GM18505 (cell line): ENCODE results near the gene ADAMTS10.

Source experiments
- ATAC-seq: cut with Tn5 transposase; IDR thresholded peaks from one replicate; pipeline ENCODE4 v1.9.1; 2021; ENCODE audit not compliant: unreplicated experiment
- POLR2A ChIP-seq: IDR thresholded peaks from 4 replicates; pipeline ENCODE4 v1.6.1; 2011; ENCODE audit warnings: borderline replicate concordance; ENCODE audit not compliant: insufficient read depth, insufficient read length; ENCODE audit errors: extremely low read depth

ADAMTS10 gene

DNA sequence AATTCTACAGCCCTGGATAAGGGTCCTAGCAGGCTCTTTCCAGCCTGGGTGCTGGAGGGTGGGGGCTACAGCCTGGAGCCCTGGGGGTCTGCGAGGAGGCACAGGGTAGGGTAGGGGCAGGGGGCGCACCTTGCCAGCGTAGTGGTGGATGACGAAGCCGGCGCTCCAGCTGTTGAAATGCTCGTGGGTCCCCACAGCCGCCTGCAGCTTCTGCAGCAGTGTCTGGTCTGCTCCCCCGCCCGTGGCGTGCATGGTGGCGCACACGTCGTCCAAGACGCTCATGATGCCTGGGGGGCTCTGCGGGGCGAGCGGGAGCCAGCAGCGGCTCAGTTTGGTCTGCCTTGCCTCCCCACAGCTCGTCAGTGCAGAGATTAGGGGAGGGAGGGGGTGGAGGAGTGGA lies 66.3 kb downstream of the ADAMTS10 start:
- TF ChIP-seq POLR2A = no peak
- ATAC-seq = no peak

DNA sequence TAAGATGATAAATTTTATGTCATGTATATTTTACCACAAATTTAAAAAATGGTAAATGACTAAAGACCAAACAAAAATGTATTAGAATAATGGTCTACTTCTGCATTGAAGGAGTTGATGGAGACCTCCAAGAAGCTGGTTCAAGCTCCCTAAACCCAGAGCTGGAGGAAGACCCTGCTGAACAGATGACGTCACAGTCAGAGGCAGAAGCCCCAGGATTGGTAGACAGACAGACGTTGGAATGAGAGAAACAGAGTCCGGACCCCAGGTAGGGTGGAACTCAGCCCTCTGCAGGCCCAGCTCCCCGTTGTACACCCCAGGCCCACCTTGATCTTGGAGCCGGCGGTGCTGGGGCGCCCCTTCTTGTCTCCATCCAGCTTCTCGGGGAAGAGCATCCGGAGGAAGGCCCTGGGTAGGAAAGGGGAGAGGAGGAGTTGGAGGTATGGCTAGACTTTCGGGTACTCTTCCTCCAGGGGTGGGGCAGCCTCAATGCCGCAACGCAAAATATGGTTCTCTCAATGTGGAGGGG lies 70.8 kb downstream of the ADAMTS10 start:
- TF ChIP-seq POLR2A = no peak
- ATAC-seq = no peak

DNA sequence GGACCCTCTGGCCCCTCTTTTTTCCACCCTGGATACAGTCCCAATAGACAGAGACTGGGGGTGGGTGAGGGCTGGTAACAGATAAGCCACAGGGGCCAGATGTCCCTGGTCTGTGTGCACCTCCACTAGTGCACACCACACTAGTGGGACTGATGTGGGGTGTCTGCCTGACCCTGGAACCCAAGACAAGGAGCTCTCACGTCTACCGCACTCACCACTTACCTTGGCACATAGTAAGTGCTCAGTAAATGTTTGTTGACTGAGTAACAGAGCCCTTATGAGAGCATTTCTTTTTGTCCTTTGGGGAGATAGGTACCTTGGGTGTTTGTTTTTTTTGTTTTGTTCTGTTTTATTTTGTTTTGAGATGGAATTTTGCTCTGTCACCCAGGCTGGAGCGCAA lies 73.4 kb downstream of the ADAMTS10 start:
- no peak for TF ChIP-seq POLR2A
- ATAC-seq = no peak

DNA sequence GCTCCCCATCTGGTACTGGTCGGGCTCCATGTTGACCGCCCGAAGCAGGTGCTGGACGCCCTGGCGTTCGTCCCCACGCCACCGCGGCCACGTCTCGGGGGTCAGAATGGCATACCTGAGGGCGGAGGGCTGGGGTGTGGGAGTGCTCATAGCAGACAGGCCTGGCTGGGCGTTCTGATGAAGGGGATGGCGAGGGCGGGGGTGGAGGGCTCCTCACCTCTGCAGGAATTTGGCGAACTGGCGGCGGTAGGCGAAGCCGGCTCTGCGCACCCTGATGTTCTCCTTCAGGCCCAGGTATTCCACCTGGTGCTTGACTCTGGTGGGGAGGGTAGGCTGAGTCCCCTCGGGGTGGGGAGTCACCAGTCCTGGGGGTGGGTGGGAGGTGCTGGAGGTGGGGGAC lies 74.2 kb downstream of the ADAMTS10 start:
- no peak for ATAC-seq
- TF ChIP-seq POLR2A = no peak

DNA sequence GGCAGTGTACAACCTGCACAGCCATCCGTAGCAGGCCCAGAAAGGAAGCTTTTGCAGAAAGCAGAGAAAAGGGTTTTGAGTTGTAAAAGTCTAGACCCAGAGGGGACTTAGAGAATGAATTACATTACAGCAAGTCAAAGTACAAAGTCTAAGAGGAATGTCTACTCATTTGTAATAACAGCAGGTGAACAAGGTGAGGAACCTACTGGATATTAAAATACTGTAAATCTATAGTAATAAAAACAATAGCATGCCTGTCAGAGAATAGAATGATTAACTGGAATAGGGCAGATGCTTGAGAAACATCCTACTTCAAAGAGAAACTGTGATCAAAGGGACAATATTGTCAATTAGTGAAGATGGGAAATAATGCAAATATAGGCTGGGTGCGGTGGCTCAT lies 78.3 kb downstream of the ADAMTS10 start:
- ATAC-seq = no peak
- no peak for TF ChIP-seq POLR2A

DNA sequence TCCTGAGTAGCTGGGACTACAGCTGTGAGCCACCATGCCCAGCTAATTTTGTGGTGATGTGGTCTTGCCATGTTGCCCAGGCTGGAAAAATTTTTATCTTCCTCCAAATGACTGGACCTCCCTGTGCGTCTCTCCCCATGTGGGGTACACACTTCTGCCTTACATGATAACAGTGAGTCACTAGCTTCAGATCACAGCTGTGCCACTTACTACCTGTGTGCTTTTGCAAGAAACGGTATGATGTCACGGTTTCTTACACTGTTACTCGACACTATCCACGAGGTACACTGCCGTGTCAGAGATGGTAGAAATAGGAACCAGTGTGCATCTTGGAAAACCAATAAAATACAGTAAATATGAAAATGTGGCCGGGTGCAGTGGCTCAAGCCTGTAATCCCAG lies 79.0 kb downstream of the ADAMTS10 start:
- ATAC-seq = no peak

More for the DNA sequence above, 79.0 kb downstream of the ADAMTS10 start:
- TF ChIP-seq POLR2A = no peak
